Lung (tissue), 12 donors: Measurements from ENCODE around the gene FBXW2. TPM values are rescaled to one million over a fixed set of nuclear protein-coding genes. Genes with fewer than 3 reads are reported as not detected.

Experiments used
- ATAC-seq: fragments of 200-7000 bp; cut with Tn5 transposase; one replicate; pipeline ENCODE4 v1.9.1; 2020; ENCODE audit warnings: moderate number of reproducible peaks; ENCODE audit not compliant: insufficient read depth, low FRiP score
- DNase-seq, 3 donors: peaks; one replicate each; pipeline ENCODE4 v3.0.0-alpha.2; 2013 to 2017
- H3K27ac ChIP-seq, 2 donors: one replicate each; pipeline ENCODE4 v1.5.1; 2013; ENCODE audit warnings: mild to moderate bottlenecking in 2 of 2, moderate library complexity in 2 of 2, control low read depth in 1 of 2, inconsistent platforms in 1 of 2, low read depth in 1 of 2, low read length in 1 of 2
- H3K27me3 ChIP-seq, 3 donors: one replicate each; pipeline ENCODE4 v1.5.1; 2013; ENCODE audit warnings: low read length in 2 of 3; ENCODE audit not compliant: control insufficient read depth in 3 of 3, insufficient read depth in 3 of 3
- H3K36me3 ChIP-seq, 4 donors: one replicate each; pipeline ENCODE4 v1.5.1; 2013; ENCODE audit warnings: low read length in 4 of 4, mild to moderate bottlenecking in 1 of 4, moderate library complexity in 1 of 4; ENCODE audit not compliant: control insufficient read depth in 4 of 4, insufficient read depth in 4 of 4
- H3K4me1 ChIP-seq, 5 donors: one replicate each; pipeline ENCODE4 v1.5.1; 2013; ENCODE audit warnings: low read length in 5 of 5, mild to moderate bottlenecking in 2 of 5, moderate library complexity in 1 of 5; ENCODE audit not compliant: control insufficient read depth in 5 of 5, insufficient read depth in 5 of 5
- H3K4me3 ChIP-seq: one replicate; pipeline ENCODE4 v1.5.1; 2013; ENCODE audit warnings: mild to moderate bottlenecking, control low read depth, moderate library complexity
- H3K9ac ChIP-seq, 2 donors: one replicate each; pipeline ENCODE4 v1.5.1; 2013; ENCODE audit warnings: low read length in 2 of 2, control low read depth in 1 of 2; ENCODE audit not compliant: insufficient read depth in 1 of 2
- H3K9me3 ChIP-seq, 4 donors: one replicate each; pipeline ENCODE4 v1.5.1; 2013; ENCODE audit warnings: low read length in 3 of 4, mild to moderate bottlenecking in 1 of 4, moderate library complexity in 1 of 4; ENCODE audit not compliant: control insufficient read depth in 4 of 4, insufficient read depth in 3 of 4
- CTCF ChIP-seq: IDR thresholded peaks from 2 replicates; pipeline ENCODE4 v1.5.1; 2012; ENCODE audit warnings: mild to moderate bottlenecking; ENCODE audit errors: control extremely low read depth, extremely low read depth
- WGBS, 2 donors: extraction: QIAGEN DNeasy Blood & Tissue Kit; methylation state at CpG; one replicate each; pipeline ENCODE4 v1.1.7; 2013; 5-methylcytosine and 5-hydroxymethylcytosine counted together
- polyA plus RNA-seq, 2 donors: library from polyadenylated mRNA; stranded (reverse); fragments of 200-250 nt; gene quantifications; one replicate each; pipeline ENCODE4 v1.2.1, GENCODE V29; 2013
- total RNA-seq, 2 donors: library from RNA; depleted of rRNA in 1 of 2; stranded (reverse); fragments of >200 nt in 1 of 2; gene quantifications; one replicate each; pipeline ENCODE4 v1.2.1, GENCODE V29; 2014 to 2021
- donor health status: control.
- donor health status: control.
- donor health status: Bipolar disorder and iron deficiency.
- donor health status: healthy.
- donor health status: DM: yes; HTN: yes; CAD: no.

The FBXW2 gene
- total and polyA plus RNA-seq, 4 donors: 12.9 to 86.5 (median 48.2) TPM

GRCh38 chr9:120773256-120773655 is 20.0 kb downstream of the FBXW2 start:
- no peaks in the 10 kb centered on the region for H3K27me3 ChIP-seq
- H3K27ac ChIP-seq: no peak overlapping the region
- TF ChIP-seq CTCF: no peak
- no peaks in the 10 kb centered on the region for H3K9me3 ChIP-seq
- H3K4me1 ChIP-seq: peaks cover 0 to 1% (median 0%) of the 10 kb centered on the region in 5 donors
- ATAC-seq (no peak), DNase-seq (no peak)
- WGBS, 2 donors: 82 to 96% methylated on average over 3 of the region's 3 CpGs
- no peak overlapping the region for H3K9ac ChIP-seq
- H3K4me3 ChIP-seq: no peak overlapping the region
- peaks cover 19 to 63% (median 38%) of the 10 kb centered on the region in 4 donors for H3K36me3 ChIP-seq

- no peak for DNase-seq
- H3K27me3 ChIP-seq: no peaks in the 10 kb centered on the region
- H3K9me3 ChIP-seq: no peaks in the 10 kb centered on the region
- WGBS, 2 donors: 69 to 77% methylated on average over 4 of the region's 4 CpGs
- peaks cover 17 to 55% (median 37%) of the 10 kb centered on the region in 4 donors for H3K36me3 ChIP-seq
- no peak for ATAC-seq
- H3K4me3 ChIP-seq: no peak overlapping the region
- H3K4me1 ChIP-seq: peaks cover 0 to 12% (median 0%) of the 10 kb centered on the region in 5 donors
- H3K27ac ChIP-seq: no peak overlapping the region
- H3K9ac ChIP-seq: no peak overlapping the region
- TF ChIP-seq CTCF: no peak
These were observed 22.3 kb downstream of the FBXW2 start for GRCh38 chr9:120770931-120771330.

GRCh38 chr9:120768886-120769285 is 24.3 kb downstream of the FBXW2 start:
- no peaks in the 10 kb centered on the region for H3K27me3 ChIP-seq
- peaks cover 21 to 50% (median 31%) of the 10 kb centered on the region in 4 donors for H3K36me3 ChIP-seq
- peaks cover 0 to 12% (median 0%) of the 10 kb centered on the region in 5 donors for H3K4me1 ChIP-seq
- TF ChIP-seq CTCF: no peak
- no peaks in the 10 kb centered on the region for H3K9me3 ChIP-seq
- H3K27ac ChIP-seq: no peak overlapping the region
- no peak for ATAC-seq
- no peak for DNase-seq
- no peak overlapping the region for H3K9ac ChIP-seq
- H3K4me3 ChIP-seq: no peak overlapping the region
- WGBS, 2 donors: 87 to 91% methylated on average over 1 of the region's 1 CpG

GRCh38 chr9:120768247-120768646 is 25.0 kb downstream of the FBXW2 start:
- H3K27me3 ChIP-seq: no peaks in the 10 kb centered on the region
- no peak overlapping the region for H3K4me3 ChIP-seq
- no peaks in the 10 kb centered on the region for H3K9me3 ChIP-seq
- WGBS, 2 donors: 83 to 86% methylated on average over 4 of the region's 4 CpGs
- TF ChIP-seq CTCF: no peak
- no peak overlapping the region for H3K9ac ChIP-seq
- peaks cover 0 to 12% (median 0%) of the 10 kb centered on the region in 5 donors for H3K4me1 ChIP-seq
- no peak overlapping the region for H3K27ac ChIP-seq
- ATAC-seq (no peak), DNase-seq (no peak)
- peaks cover 19 to 50% (median 35%) of the 10 kb centered on the region in 4 donors for H3K36me3 ChIP-seq
